CD14-positive monocyte (primary cell): ENCODE data around the gene OR2H2. TPM values are rescaled to one million over a fixed set of nuclear protein-coding genes. Genes with fewer than 3 reads are reported as not detected.

Experiments
- DNase-seq, 3 donors: peaks; one replicate each; pipeline ENCODE4 v3.0.0-alpha.2; 2011 to 2022
- H2AFZ ChIP-seq: 2 replicates; pipeline ENCODE4 v1.6.0; 2012; ENCODE audit warnings: mild to moderate bottlenecking, low read depth, low read length, inconsistent platforms; ENCODE audit not compliant: insufficient read depth, poor library complexity, severe bottlenecking
- H3K27ac ChIP-seq, 2 donors: 1 replicate in 1 of 2; 2 replicates in 1 of 2; pipeline ENCODE4 v1.5.1; 2012 to 2013; ENCODE audit warnings: low read length in 2 of 2, control low read depth in 1 of 2, inconsistent platforms in 1 of 2, low read depth in 1 of 2, mild to moderate bottlenecking in 1 of 2
- H3K27me3 ChIP-seq, 2 donors: one replicate each; pipeline versions ENCODE4 v1.6.0 to v1.6.1; 2011 to 2013; ENCODE audit warnings: low read length in 2 of 2; ENCODE audit not compliant: control insufficient read depth in 2 of 2, insufficient read depth in 2 of 2
- H3K36me3 ChIP-seq, 2 donors: replicated peaks in 1 of 2; 1 replicate in 1 of 2; 2 replicates in 1 of 2; pipeline versions ENCODE4 v1.5.1 to v1.6.1; 2012 to 2013; ENCODE audit warnings: low read length in 2 of 2, control low read depth in 1 of 2, inconsistent platforms in 1 of 2, mild to moderate bottlenecking in 1 of 2; ENCODE audit not compliant: insufficient read depth in 2 of 2, control insufficient read depth in 1 of 2
- H3K4me1 ChIP-seq, 2 donors: 1 replicate in 1 of 2; 2 replicates in 1 of 2; pipeline versions ENCODE4 v1.5.1 to v1.6.1; 2012 to 2013; ENCODE audit warnings: low read length in 2 of 2, control low read depth in 1 of 2, inconsistent platforms in 1 of 2, mild to moderate bottlenecking in 1 of 2, moderate library complexity in 1 of 2; ENCODE audit not compliant: insufficient read depth in 2 of 2, control insufficient read depth in 1 of 2
- H3K4me2 ChIP-seq: replicated peaks from 2 replicates; pipeline ENCODE3; 2012; ENCODE audit warnings: low read length, moderate library complexity, mild to moderate bottlenecking; ENCODE audit not compliant: poor library complexity, severe bottlenecking; ENCODE audit errors: extremely low read depth
- H3K4me3 ChIP-seq, 3 experiments: fragments of 200-600 bp in 1 of 3; sonication (generic) in 1 of 3; replicated peaks in 1 of 3; 1 replicate in 2 of 3; 2 replicates in 1 of 3; pipeline ENCODE4 v1.5.1; 2011 to 2013; ENCODE audit warnings: low read length in 3 of 3, mild to moderate bottlenecking in 3 of 3, control low read depth in 2 of 3, low read depth in 2 of 3, inconsistent platforms in 1 of 3, moderate library complexity in 1 of 3
- H3K79me2 ChIP-seq: 2 replicates; pipeline ENCODE4 v1.6.0; 2012; ENCODE audit warnings: mild to moderate bottlenecking, control low read depth, inconsistent platforms, low read length, moderate library complexity; ENCODE audit not compliant: insufficient read depth
- H3K9ac ChIP-seq: 2 replicates; pipeline ENCODE4 v1.6.0; 2017; ENCODE audit warnings: low read length, mild to moderate bottlenecking; ENCODE audit not compliant: insufficient read depth, poor library complexity, severe bottlenecking
- H3K9me3 ChIP-seq, 2 donors: replicated peaks in 1 of 2; 1 replicate in 1 of 2; 2 replicates in 1 of 2; pipeline versions ENCODE4 v1.5.1 to v1.6.1; 2012 to 2013; ENCODE audit warnings: low read length in 2 of 2, control low read depth in 1 of 2; ENCODE audit not compliant: control insufficient read depth in 1 of 2, insufficient read depth in 1 of 2
- H4K20me1 ChIP-seq: 2 replicates; pipeline ENCODE4 v1.6.0; 2012; ENCODE audit warnings: mild to moderate bottlenecking, low read length, control low read depth, moderate library complexity; ENCODE audit not compliant: insufficient read depth
- H3K27ac Mint-ChIP-seq, 7 donors: one replicate each; pipeline ENCODE4 v1.8.0; 2020; ENCODE audit warnings: mild to moderate bottlenecking in 7 of 7, mixed read lengths in 7 of 7, moderate library complexity in 6 of 7, inconsistent platforms in 2 of 7
- H3K27me3 Mint-ChIP-seq, 3 donors: one replicate each; pipeline ENCODE4 v1.8.0; 2021 to 2022; ENCODE audit warnings: low read depth in 3 of 3, mild to moderate bottlenecking in 3 of 3, mixed read lengths in 3 of 3, moderate library complexity in 3 of 3, inconsistent platforms in 1 of 3
- H3K36me3 Mint-ChIP-seq, 2 donors: one replicate each; pipeline ENCODE4 v1.8.0; 2020; ENCODE audit warnings: mixed read lengths in 2 of 2, inconsistent platforms in 1 of 2, mild to moderate bottlenecking in 1 of 2
- H3K4me1 Mint-ChIP-seq: one replicate; pipeline ENCODE4 v1.8.0; 2020; ENCODE audit warnings: mild to moderate bottlenecking, mixed read lengths
- H3K4me3 Mint-ChIP-seq, 2 donors: one replicate each; pipeline ENCODE4 v1.8.0; 2020; ENCODE audit warnings: mild to moderate bottlenecking in 2 of 2, mixed read lengths in 2 of 2, moderate library complexity in 1 of 2
- H3K9me3 Mint-ChIP-seq, 7 donors: one replicate each; pipeline ENCODE4 v1.8.0; 2020 to 2022; ENCODE audit warnings: mixed read lengths in 7 of 7, mild to moderate bottlenecking in 6 of 7, moderate library complexity in 6 of 7, inconsistent platforms in 2 of 7
- CTCF ChIP-seq: fragments of 200-600 bp; IDR thresholded peaks from one replicate; pipeline ENCODE4 v1.8.0; 2022; ENCODE audit warnings: antibody characterized with exemption, mild to moderate bottlenecking
- WGBS: methylation state at CpG from one replicate; pipeline ENCODE4 v1.1.5; 2013; ENCODE audit warnings: missing lambda C conversion rate; ENCODE audit not compliant: insufficient coverage; 5-methylcytosine and 5-hydroxymethylcytosine counted together
- intact Hi-C, 2 donors: fragments of 100-400 bp; cut with micrococcal nuclease; formaldehyde crosslinking; loops; one replicate each; pipeline versions ENCODE4 v1.15.0 to v1.15.1; 2023
- polyA plus RNA-seq, 3 donors: library from polyadenylated mRNA; depleted of rRNA in 1 of 3; unstranded in 2 of 3; stranded (reverse) in 1 of 3; fragments of 300-500 nt in 2 of 3; fragments of >200 nt in 1 of 3; fragmentation: Illumina TruSeq in 2 of 3; gene quantifications; 1 replicate in 2 of 3; 2 replicates in 1 of 3; pipeline ENCODE4 v1.2.3, GENCODE V29; 2012 to 2021

The OR2H2 gene
- polyA plus RNA-seq, 3 donors = not detected

- WGBS = no CpG with 5 or more reads among the region's 2 CpGs
- H3K9me3 ChIP-seq = no peaks in the 10 kb centered on the region
Measured at GRCh38 chr6:29567541-29567940, 17.4 kb upstream of the OR2H2 start.

GRCh38 chr6:29567991-29568390 is 16.9 kb upstream of the OR2H2 start:
- no peaks in the 10 kb centered on the region for H3K9me3 ChIP-seq
- no peak overlapping the region for H2AFZ ChIP-seq
- DNase-seq = no peak
- H3K4me1 ChIP-seq = no peaks in the 10 kb centered on the region
- no peaks in the 10 kb centered on the region for H3K27me3 ChIP-seq
- no peak overlapping the region for H3K4me3 ChIP-seq
- no peak for TF ChIP-seq CTCF
- no peak overlapping the region for H3K4me2 ChIP-seq
- Mint-ChIP-seq H3K4me3 (no peak overlapping the region), H3K9me3 (peaks cover 0 to 3% (median 0%) of the 10 kb centered on the region in 7 donors), H3K36me3 (no peaks in the 10 kb centered on the region), H3K4me1 (peaks cover 8% of the 10 kb centered on the region), H3K27me3 (peaks cover 4 to 10% (median 9%) of the 10 kb centered on the region in 3 donors), H3K27ac (no peak overlapping the region)
- no peaks in the 10 kb centered on the region for H3K36me3 ChIP-seq
- H4K20me1 ChIP-seq = no peaks in the 10 kb centered on the region
- no peaks in the 10 kb centered on the region for H3K79me2 ChIP-seq
- no peak overlapping the region for H3K9ac ChIP-seq
- WGBS = 86% methylated on average over 1 of the region's 5 CpGs
- H3K27ac ChIP-seq = no peak overlapping the region
- intact Hi-C loops = no loop called here

More at GRCh38 chr6:29567541-29567940, 17.4 kb upstream of the OR2H2 start:
- no peaks in the 10 kb centered on the region for H3K4me1 ChIP-seq
- no peak overlapping the region for H3K27ac ChIP-seq
- intact Hi-C loops = no loop called here
- H4K20me1 ChIP-seq = no peaks in the 10 kb centered on the region
- H2AFZ ChIP-seq = no peak overlapping the region
- Mint-ChIP-seq H3K9me3 (peaks cover 0 to 3% (median 2%) of the 10 kb centered on the region in 7 donors), H3K4me1 (peaks cover 8% of the 10 kb centered on the region), H3K27ac (no peak overlapping the region), H3K27me3 (peaks cover 7 to 11% (median 10%) of the 10 kb centered on the region in 3 donors), H3K36me3 (no peaks in the 10 kb centered on the region), H3K4me3 (no peak overlapping the region)
- H3K4me2 ChIP-seq = no peak overlapping the region
- no peak for DNase-seq
- H3K9ac ChIP-seq = no peak overlapping the region
- H3K36me3 ChIP-seq = no peaks in the 10 kb centered on the region
- H3K4me3 ChIP-seq = no peak overlapping the region
- H3K27me3 ChIP-seq = no peaks in the 10 kb centered on the region
- no peak for TF ChIP-seq CTCF
- no peaks in the 10 kb centered on the region for H3K79me2 ChIP-seq
